OCI-LY3 (cell line): Measurements from ENCODE around the gene EIF4G3.

ENCODE experiments used
- CTCF ChIP-seq: fragments of 200-600, 300-600 bp; sonication (generic); IDR thresholded peaks from 2 replicates; pipeline ENCODE4 v1.5.1; 2014; ENCODE audit warnings: antibody characterized with exemption, low read length, low read depth
- EZH2phosphoT487 ChIP-seq: fragments of 200-600 bp; shearing (Covaris generic); IDR thresholded peaks from 2 replicates; pipeline ENCODE4 v1.6.1; 2018; ENCODE audit warnings: antibody characterized with exemption, mixed run types, low read depth

GRCh38 chr1:20840731-20841130, 336.0 kb downstream of the EIF4G3 start:
- no peak for TF ChIP-seq CTCF
- no peak for TF ChIP-seq EZH2phosphoT487
